Ascending aorta (tissue), 2 donors: ENCODE data around the gene CEP68. TPM values are rescaled to one million over a fixed set of nuclear protein-coding genes. Genes with fewer than 3 reads are reported as not detected.

Source experiments
- DNase-seq, 2 donors: peaks; one replicate each; pipeline ENCODE4 v3.0.0-alpha.2; 2019; ENCODE audit warnings: low spot score in 2 of 2
- H3K27ac ChIP-seq, 2 donors: fragments of 200-600 bp; sonication (generic); one replicate each; pipeline ENCODE4 v1.5.1; 2016 to 2017; ENCODE audit warnings: mild to moderate bottlenecking in 1 of 2
- H3K27me3 ChIP-seq: fragments of 200-600 bp; sonication (generic); one replicate; pipeline ENCODE4 v1.5.1; 2017
- H3K36me3 ChIP-seq, 2 donors: fragments of 200-600 bp; sonication (generic); one replicate each; pipeline ENCODE4 v1.5.1; 2016
- H3K4me1 ChIP-seq, 2 donors: fragments of 200-600 bp; sonication (generic); one replicate each; pipeline ENCODE4 v1.5.1; 2016 to 2017; ENCODE audit warnings: mild to moderate bottlenecking in 1 of 2
- H3K4me3 ChIP-seq, 2 donors: fragments of 200-600 bp; sonication (generic); one replicate each; pipeline ENCODE4 v1.5.1; 2016 to 2017; ENCODE audit warnings: mild to moderate bottlenecking in 1 of 2
- H3K9me3 ChIP-seq, 2 donors: fragments of 200-600 bp; sonication (generic); one replicate each; pipeline ENCODE4 v1.5.1; 2016
- intact Hi-C: fragments of 100-400 bp; cut with DNase I; formaldehyde crosslinking; loops from one replicate; pipeline ENCODE4 v1.15.1; 2023
- total RNA-seq: library from RNA; depleted of rRNA; stranded (reverse); fragments of >200 nt; gene quantifications from one replicate; pipeline ENCODE4 v1.1.0, GENCODE V29; 2016
- TF ChIP-seq, protein P1 (sequence below), 3 experiments: fragments of 200-600 bp in 2 of 3; fragments of 450-650 bp in 1 of 3; sonication (generic) in 2 of 3; IDR thresholded peaks; one replicate each; pipeline ENCODE4 v1.5.1; 2016 to 2019; ENCODE audit warnings: antibody characterized with exemption in 3 of 3, mild to moderate bottlenecking in 1 of 3, moderate library complexity in 1 of 3

Gene CEP68
- total RNA-seq, 1 donor from 2014 or later = 30.8 TPM

DNA sequence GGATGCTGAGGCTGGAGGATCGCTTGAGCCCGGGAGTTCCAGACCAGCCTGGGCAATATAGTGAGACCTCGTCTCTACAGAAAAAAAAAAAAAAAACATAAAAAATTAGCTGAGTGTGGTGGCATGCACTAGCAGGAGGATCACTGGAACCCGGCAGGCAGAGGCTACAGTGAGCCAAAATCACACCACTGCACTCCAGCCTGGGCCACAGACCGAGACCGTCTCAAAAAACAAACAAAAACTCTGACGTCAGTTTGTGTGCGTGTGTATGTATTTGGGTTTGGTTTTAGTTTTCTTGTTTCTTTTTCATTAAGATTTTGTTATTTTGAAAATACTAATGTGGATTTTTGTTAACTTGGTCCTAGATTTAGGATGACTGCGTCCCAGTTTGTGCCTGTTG lies 19.0 kb downstream of the CEP68 start:
- Histone ChIP-seq H3K9me3 (no peaks in the 10 kb centered on the region), H3K27me3 (no peaks in the 10 kb centered on the region), H3K27ac (peak overlapping the region; percentile 62 to 68), H3K4me1 (peaks cover 6 to 17% of the 10 kb centered on the region in 2 donors), H3K4me3 (no peak overlapping the region), H3K36me3 (peaks cover 62 to 63% of the 10 kb centered on the region in 2 donors)
- DNase-seq = no peak
- intact Hi-C loops = no loop called here
- TF ChIP-seq, protein P1, sequence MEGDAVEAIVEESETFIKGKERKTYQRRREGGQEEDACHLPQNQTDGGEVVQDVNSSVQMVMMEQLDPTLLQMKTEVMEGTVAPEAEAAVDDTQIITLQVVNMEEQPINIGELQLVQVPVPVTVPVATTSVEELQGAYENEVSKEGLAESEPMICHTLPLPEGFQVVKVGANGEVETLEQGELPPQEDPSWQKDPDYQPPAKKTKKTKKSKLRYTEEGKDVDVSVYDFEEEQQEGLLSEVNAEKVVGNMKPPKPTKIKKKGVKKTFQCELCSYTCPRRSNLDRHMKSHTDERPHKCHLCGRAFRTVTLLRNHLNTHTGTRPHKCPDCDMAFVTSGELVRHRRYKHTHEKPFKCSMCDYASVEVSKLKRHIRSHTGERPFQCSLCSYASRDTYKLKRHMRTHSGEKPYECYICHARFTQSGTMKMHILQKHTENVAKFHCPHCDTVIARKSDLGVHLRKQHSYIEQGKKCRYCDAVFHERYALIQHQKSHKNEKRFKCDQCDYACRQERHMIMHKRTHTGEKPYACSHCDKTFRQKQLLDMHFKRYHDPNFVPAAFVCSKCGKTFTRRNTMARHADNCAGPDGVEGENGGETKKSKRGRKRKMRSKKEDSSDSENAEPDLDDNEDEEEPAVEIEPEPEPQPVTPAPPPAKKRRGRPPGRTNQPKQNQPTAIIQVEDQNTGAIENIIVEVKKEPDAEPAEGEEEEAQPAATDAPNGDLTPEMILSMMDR (IDR thresholded peaks at IDR 0.05) = no peak

DNA sequence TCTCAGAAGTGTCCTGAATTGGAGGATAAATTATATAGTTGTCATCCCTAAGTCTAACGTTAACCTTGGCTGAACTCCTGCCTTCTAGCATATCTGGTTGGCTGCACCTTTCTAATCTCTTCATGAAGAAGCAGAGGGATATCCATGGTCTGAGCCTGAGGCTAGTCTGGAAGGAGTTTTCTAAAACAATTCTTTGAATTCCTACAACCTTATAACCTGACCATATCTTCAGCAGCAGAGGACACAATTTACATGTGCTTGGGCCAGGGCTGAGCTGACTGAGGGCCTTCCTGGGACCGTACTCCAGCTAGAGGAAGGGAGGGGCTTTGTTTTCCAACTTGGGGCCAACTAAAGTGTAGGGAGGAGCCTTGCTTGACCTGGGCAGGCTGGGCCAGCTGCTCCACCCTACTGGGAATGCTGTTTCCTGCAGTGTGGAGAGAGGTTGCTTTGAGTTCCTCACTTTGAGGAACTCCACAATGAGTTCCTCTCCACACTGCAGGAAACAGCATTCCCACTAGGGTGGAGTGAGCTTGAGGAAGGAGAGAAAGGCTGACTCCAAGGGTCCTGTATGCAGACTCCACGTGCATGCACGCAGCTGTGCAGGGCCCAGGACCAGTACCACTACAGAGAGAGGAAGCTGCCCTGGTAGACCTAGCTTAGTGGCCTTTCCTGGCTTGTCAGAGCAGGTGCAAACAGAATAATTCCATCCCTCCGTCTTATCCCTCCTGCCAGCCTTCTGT lies 19.6 kb downstream of the CEP68 start:
- H3K4me1 ChIP-seq = peaks cover 6 to 16% of the 10 kb centered on the region in 2 donors
- intact Hi-C loops = no loop called here
- H3K9me3 ChIP-seq = no peaks in the 10 kb centered on the region
- TF ChIP-seq, protein P1 (IDR thresholded peaks at IDR 0.05) = no peak
- no peaks in the 10 kb centered on the region for H3K27me3 ChIP-seq
- peak in 1 of 2 donors; percentile 62 for DNase-seq
- H3K4me3 ChIP-seq = no peak overlapping the region
- peaks cover 65 to 69% of the 10 kb centered on the region in 2 donors for H3K36me3 ChIP-seq
- H3K27ac ChIP-seq = peak overlapping the region; percentile 62 to 68

DNA sequence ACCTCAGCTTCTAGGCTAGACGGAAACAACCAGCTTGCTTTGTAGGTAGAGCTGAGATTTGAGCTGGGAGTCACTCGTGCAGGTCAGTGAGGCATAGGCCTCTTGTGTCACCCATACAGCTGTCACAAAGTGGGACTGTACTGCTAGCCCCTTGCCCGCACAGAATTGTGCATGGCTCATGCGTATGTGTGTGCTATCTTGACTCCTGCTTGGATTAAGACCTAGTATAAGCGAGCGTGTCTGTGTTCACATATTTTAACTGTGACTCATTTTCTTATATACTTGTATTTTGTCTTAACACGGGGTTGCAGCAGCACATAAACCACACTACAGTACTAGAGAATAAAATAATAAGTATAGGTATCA lies 20.1 kb downstream of the CEP68 start:
- no peaks in the 10 kb centered on the region for H3K9me3 ChIP-seq
- peaks cover 6 to 16% of the 10 kb centered on the region in 2 donors for H3K4me1 ChIP-seq
- peak in 1 of 2 donors; percentile 61 for DNase-seq
- no peak overlapping the region for H3K4me3 ChIP-seq
- H3K27me3 ChIP-seq = no peaks in the 10 kb centered on the region
- H3K36me3 ChIP-seq = peaks cover 60 to 70% of the 10 kb centered on the region in 2 donors
- TF ChIP-seq, protein P1 (IDR thresholded peaks at IDR 0.05) = no peak
- H3K27ac ChIP-seq = peak overlapping the region; percentile 62 to 68
- intact Hi-C loops = no loop called here

DNA sequence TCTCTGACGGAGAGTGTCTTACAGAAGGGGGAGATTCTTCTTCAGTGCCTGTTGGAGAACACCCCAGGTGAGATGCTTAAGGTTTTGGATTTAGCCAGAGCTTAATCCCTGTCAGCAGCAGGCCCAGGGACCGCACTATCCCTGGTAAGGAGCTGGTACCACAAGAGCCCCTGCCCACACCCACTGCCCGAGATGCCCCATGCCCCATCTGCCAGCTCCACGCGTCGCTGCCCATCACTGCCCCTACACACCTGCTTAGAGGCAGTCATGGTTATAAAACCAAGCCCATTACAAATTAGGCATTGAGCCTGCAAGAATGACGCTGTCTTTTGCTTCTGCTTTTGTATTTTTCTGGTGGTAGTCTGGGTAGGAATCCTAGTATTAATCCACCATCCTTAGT lies 21.7 kb downstream of the CEP68 start:
- intact Hi-C loops = no loop called here
- Histone ChIP-seq H3K4me3 (no peak overlapping the region), H3K4me1 (peaks cover 6 to 16% of the 10 kb centered on the region in 2 donors), H3K27ac (no peak overlapping the region), H3K27me3 (no peaks in the 10 kb centered on the region), H3K36me3 (peaks cover 49 to 70% of the 10 kb centered on the region in 2 donors), H3K9me3 (no peaks in the 10 kb centered on the region)
- TF ChIP-seq, protein P1 (IDR thresholded peaks at IDR 0.05) = no peak
- peak in 1 of 2 donors; percentile 49 for DNase-seq

DNA sequence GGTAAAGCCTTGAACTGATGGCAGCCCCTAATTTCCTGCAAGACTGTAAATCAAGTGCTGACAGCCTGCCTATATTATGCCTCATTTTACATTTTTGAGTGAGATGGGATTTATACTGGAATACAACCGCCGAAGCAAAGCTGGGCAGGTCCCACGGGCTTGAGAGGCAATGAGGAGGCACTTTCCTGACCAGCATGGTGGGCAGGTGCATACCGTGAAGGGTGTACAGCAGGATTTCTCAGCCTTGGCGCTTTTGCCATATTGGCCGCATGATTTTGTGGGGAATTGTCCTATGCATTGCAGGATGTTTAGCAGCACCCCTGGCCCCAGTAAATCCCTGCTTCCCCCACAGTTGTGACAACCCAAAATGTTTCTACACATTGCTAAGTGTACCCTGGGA lies 22.8 kb downstream of the CEP68 start:
- peak in 1 of 2 donors; percentile 57 for DNase-seq
- Histone ChIP-seq H3K4me3 (no peak overlapping the region), H3K27me3 (no peaks in the 10 kb centered on the region), H3K9me3 (no peaks in the 10 kb centered on the region), H3K36me3 (peaks cover 51 to 70% of the 10 kb centered on the region in 2 donors), H3K27ac (no peak overlapping the region), H3K4me1 (peaks cover 6 to 16% of the 10 kb centered on the region in 2 donors)
- intact Hi-C loops = no loop called here
- TF ChIP-seq, protein P1 (IDR thresholded peaks at IDR 0.05) = no peak
